HCT116 (cell line): Measurements from ENCODE around the gene IRAK2. TPM values are rescaled to one million over a fixed set of nuclear protein-coding genes. Genes with fewer than 3 reads are reported as not detected.

Experiments used
- ATAC-seq: fragments of 200-7000 bp; cut with Tn5 transposase; 2 replicates; pipeline ENCODE4 v1.9.1; 2020; ENCODE audit warnings: mild to moderate bottlenecking, moderate library complexity
- BruUV-seq: library from RNA; stranded (reverse); fragments of 400-500 nt; replicated peaks from 2 replicates; lab custom pipeline; 2021; lab: Mats Ljungman, UMichigan
- CTCF ChIA-PET: fragments of 300-600 bp; sonication (Branson Sonifier 250); formaldehyde crosslinking; loops from one replicate; lab custom pipeline; 2021; ENCODE audit warnings: antibody characterized with exemption; lab: Charles Lee
- POLR2A ChIA-PET: fragments of 300-600, 350-600 bp; sonication (Branson Sonifier 250); formaldehyde crosslinking; loops from one replicate; lab custom pipeline; 2021; ENCODE audit warnings: antibody characterized with exemption; lab: Charles Lee
- RAD21 ChIA-PET, 2 experiments: fragments of 300-600 bp; sonication (Branson Sonifier 250); formaldehyde crosslinking; loops; one replicate each; lab custom pipeline; 2023; ENCODE audit warnings: low total read pairs in 2 of 2; ENCODE audit not compliant: uncharacterized antibody in 2 of 2, unreplicated experiment in 2 of 2, low non-redundant PET in 1 of 2; lab: Charles Lee
- DNase-seq: peaks from one replicate; pipeline ENCODE4 v3.0.0-alpha.2; 2010; ENCODE audit warnings: low read depth, low spot score
- H2AFZ ChIP-seq: fragments of 200-600 bp; shearing (Covaris generic), sonication (generic); 2 replicates; pipeline ENCODE4 v1.6.1; 2017; ENCODE audit warnings: low read depth, mixed run types, mixed read lengths, antibody characterized with exemption, low read length; ENCODE audit not compliant: poor library complexity, severe bottlenecking
- H3K27ac ChIP-seq: 2 replicates; pipeline ENCODE4 v1.5.1; 2012; ENCODE audit warnings: low read depth, low read length
- H3K27me3 ChIP-seq: fragments of 200-600 bp; sonication (generic); 2 replicates; pipeline ENCODE4 v1.6.1; 2016; ENCODE audit warnings: mixed run types, low read length, mixed read lengths; ENCODE audit not compliant: insufficient read depth
- H3K36me3 ChIP-seq, 2 experiments: fragments of 200-500 bp in 1 of 2; fragments of 200-600 bp in 1 of 2; sonication (Bioruptor generic) in 1 of 2; sonication (generic) in 1 of 2; 2 replicates each; pipeline versions ENCODE4 v1.5.1 to v1.6.1; 2014 to 2016; ENCODE audit warnings: low read length in 2 of 2, inconsistent platforms in 1 of 2, mixed read lengths in 1 of 2, mixed run types in 1 of 2; ENCODE audit not compliant: insufficient read depth in 2 of 2, control insufficient read depth in 1 of 2
- H3K4me1 ChIP-seq, 2 experiments: fragments of 200-600 bp in 1 of 2; sonication (generic) in 1 of 2; 2 replicates each; pipeline versions ENCODE4 v1.5.1 to v1.6.1; 2012 to 2017; ENCODE audit warnings: low read length in 2 of 2, inconsistent platforms in 1 of 2, mild to moderate bottlenecking in 1 of 2, mixed read lengths in 1 of 2, mixed run types in 1 of 2, moderate library complexity in 1 of 2; ENCODE audit not compliant: insufficient read depth in 2 of 2, control insufficient read depth in 1 of 2
- H3K4me2 ChIP-seq: fragments of 200-600 bp; sonication (generic); 2 replicates; pipeline ENCODE4 v1.6.1; 2017; ENCODE audit warnings: mixed run types, low read length, mixed read lengths
- H3K4me3 ChIP-seq, 2 experiments: fragments of 200-600 bp in 1 of 2; sonication (generic) in 1 of 2; replicated peaks in 1 of 2; 2 replicates each; pipeline ENCODE4 v1.5.1; 2011 to 2016; ENCODE audit warnings: low read length in 2 of 2, control low read depth in 1 of 2, low read depth in 1 of 2, mild to moderate bottlenecking in 1 of 2, mixed read lengths in 1 of 2, mixed run types in 1 of 2
- H3K79me2 ChIP-seq: fragments of 200-600 bp; sonication (generic); 2 replicates; pipeline ENCODE4 v1.6.1; 2017; ENCODE audit warnings: mild to moderate bottlenecking, mixed run types, low read length, moderate library complexity, mixed read lengths; ENCODE audit not compliant: insufficient read depth
- H3K9ac ChIP-seq: fragments of 200-600 bp; sonication (generic); 2 replicates; pipeline ENCODE4 v1.6.1; 2016; ENCODE audit warnings: low read length, mixed read lengths
- H3K9me2 ChIP-seq: fragments of 200-600 bp; sonication (generic), shearing (Covaris generic); 2 replicates; pipeline ENCODE4 v1.6.1; 2017; ENCODE audit warnings: mixed run types, mild to moderate bottlenecking, moderate library complexity; ENCODE audit not compliant: insufficient read depth
- H3K9me3 ChIP-seq, 2 experiments: fragments of 200-500 bp in 1 of 2; fragments of 200-600 bp in 1 of 2; sonication (Bioruptor generic) in 1 of 2; sonication (generic) in 1 of 2; 2 replicates each; pipeline ENCODE4 v1.6.1; 2014 to 2017; ENCODE audit warnings: low read length in 2 of 2, mixed read lengths in 2 of 2, inconsistent platforms in 1 of 2, low read depth in 1 of 2, mild to moderate bottlenecking in 1 of 2, mixed run types in 1 of 2, moderate library complexity in 1 of 2; ENCODE audit not compliant: control insufficient read depth in 1 of 2, insufficient read depth in 1 of 2
- H4K20me1 ChIP-seq: fragments of 200-600 bp; sonication (generic), shearing (Covaris generic); 2 replicates; pipeline ENCODE4 v1.6.1; 2017; ENCODE audit warnings: mixed run types, mild to moderate bottlenecking, moderate library complexity; ENCODE audit not compliant: insufficient read depth
- CEBPB ChIP-seq: IDR thresholded peaks from 2 replicates; pipeline ENCODE4 v1.6.1; 2012; ENCODE audit warnings: low read depth
- EGR1 ChIP-seq: IDR thresholded peaks from 2 replicates; pipeline ENCODE4 v1.6.1; 2012; ENCODE audit warnings: low read depth
- FOSL1 ChIP-seq: IDR thresholded peaks from 2 replicates; pipeline ENCODE4 v1.6.1; 2012; ENCODE audit warnings: low read depth
- POLR2AphosphoS5 ChIP-seq: IDR thresholded peaks from 2 replicates; pipeline ENCODE4 v1.6.1; 2011; ENCODE audit warnings: mild to moderate bottlenecking, low read depth, low read length, moderate library complexity
- REST ChIP-seq: IDR thresholded peaks from 2 replicates; pipeline ENCODE4 v1.6.1; 2012; ENCODE audit warnings: low read depth
- SIN3A ChIP-seq: IDR thresholded peaks from 2 replicates; pipeline ENCODE4 v1.6.1; 2012; ENCODE audit warnings: low read depth
- SP1 ChIP-seq: IDR thresholded peaks from 2 replicates; pipeline ENCODE4 v1.6.1; 2012; ENCODE audit warnings: low read depth
- SRF ChIP-seq: IDR thresholded peaks from 2 replicates; pipeline ENCODE4 v1.6.1; 2012; ENCODE audit warnings: low read depth
- TCF7L2 ChIP-seq: IDR thresholded peaks from 2 replicates; pipeline ENCODE4 v1.7.0; 2011; ENCODE audit warnings: borderline replicate concordance, inconsistent platforms; ENCODE audit not compliant: insufficient read depth, insufficient read length; ENCODE audit errors: extremely low read depth
- YY1 ChIP-seq: IDR thresholded peaks from 2 replicates; pipeline ENCODE4 v1.6.1; 2011; ENCODE audit warnings: low read length, low read depth, moderate library complexity, mild to moderate bottlenecking; ENCODE audit not compliant: insufficient replicate concordance; ENCODE audit errors: extremely low read depth
- ZFX ChIP-seq: fragments of 450-650 bp; IDR thresholded peaks from 2 replicates; pipeline ENCODE4 v1.6.1; 2017
- intact Hi-C: fragments of 100-400 bp; cut with micrococcal nuclease; formaldehyde crosslinking; loops from 2 replicates; pipeline ENCODE4 v1.10.0; 2022
- total RNA-seq: library from RNA; stranded (reverse); gene quantifications from one replicate; pipeline ENCODE4 v1.2.1, GENCODE V29; 2021; ENCODE audit not compliant: unreplicated experiment
- TF ChIP-seq, protein P1 (sequence below): IDR thresholded peaks from 2 replicates; pipeline ENCODE4 v1.6.1; 2012
- TF ChIP-seq, protein P2 (sequence below): IDR thresholded peaks from 2 replicates; pipeline ENCODE4 v1.6.1; 2011; ENCODE audit warnings: mild to moderate bottlenecking, low read length, moderate library complexity; ENCODE audit not compliant: insufficient replicate concordance; ENCODE audit errors: extremely low read depth

Gene IRAK2
- total RNA-seq, 1 experiment from 2014 or later, result 3.6 TPM

DNA sequence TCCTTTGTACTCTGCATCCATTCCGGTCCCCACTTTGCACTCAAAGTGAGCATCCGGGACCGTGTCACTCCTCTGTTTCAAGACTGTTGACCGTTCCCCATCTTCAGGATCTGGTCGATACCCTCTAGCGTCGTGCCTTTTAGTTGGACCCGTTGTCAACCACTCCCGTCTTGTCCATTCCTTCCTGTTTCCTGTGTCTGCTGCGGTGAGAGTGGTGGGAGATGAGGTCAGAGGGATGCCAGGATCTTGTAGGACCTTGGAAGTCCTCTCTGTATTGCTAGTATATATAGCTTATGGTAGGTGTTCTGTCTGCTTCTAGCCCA lies 48.6 kb upstream of the IRAK2 start:
- BruUV-seq, result no TSS peak
- Histone ChIP-seq H3K79me2 (peaks cover 56% of the 10 kb centered on the region), H4K20me1 (peaks cover 6% of the 10 kb centered on the region; the same call in 1 of the 2 replicates), H3K4me2 (peak overlapping the region; percentile 87)
- TF ChIP-seq SP1 (no peak), SIN3A (0 out of 2 replicates have a peak, but pooled peaks have one; percentile 2)
- TF ChIP-seq, all 23 proteins: peak for 1
- H2AFZ ChIP-seq, result no peak overlapping the region
- H3K36me3 ChIP-seq, result peaks cover 4 to 12% of the 10 kb centered on the region in 2 experiments; a peak in 3 of 4 replicates
- H3K9ac ChIP-seq, result peak overlapping the region; percentile 82
- intact Hi-C loops, result loop anchor here (10.0 kb wide), 1 partner anchor 109 kb away; no protein-coding TSS in a partner anchor
- ChIA-PET CTCF (no interaction called here), RAD21 (no interaction called here), POLR2A (no interaction called here)
- ATAC-seq, result peak; percentile 25
- no peaks in the 10 kb centered on the region for H3K9me3 ChIP-seq
- peak overlapping the region; percentile 76 to 91 for H3K4me3 ChIP-seq
- no peaks in the 10 kb centered on the region for H3K27me3 ChIP-seq
- DNase-seq, result no peak
- no peaks in the 10 kb centered on the region for H3K9me2 ChIP-seq
- H3K4me1 ChIP-seq, result peaks cover 8 to 17% of the 10 kb centered on the region in 2 experiments
- peak overlapping the region; percentile 28 for H3K27ac ChIP-seq

GRCh38 chr3:10116928-10117327 lies 47.8 kb upstream of the IRAK2 start:
- RAD21 ChIA-PET, result no interaction called here
- Histone ChIP-seq H3K27ac (no peak overlapping the region), H3K9me2 (no peaks in the 10 kb centered on the region), H4K20me1 (peaks cover 6% of the 10 kb centered on the region; the same call in 1 of the 2 replicates), H3K4me1 (peaks cover 8 to 17% of the 10 kb centered on the region in 2 experiments), H3K4me3 (peak overlapping the region in 1 of 2 experiments; percentile 91), H3K36me3 (peaks cover 8 to 12% of the 10 kb centered on the region in 2 experiments; a peak in 3 of 4 replicates), H3K79me2 (peaks cover 64% of the 10 kb centered on the region), H3K27me3 (no peaks in the 10 kb centered on the region), H3K9me3 (no peaks in the 10 kb centered on the region), H3K9ac (peak overlapping the region; percentile 82), H3K4me2 (peak overlapping the region; percentile 87), H2AFZ (no peak overlapping the region)
- no peak for DNase-seq
- CTCF ChIA-PET, result no interaction called here
- no peak for ATAC-seq
- POLR2A ChIA-PET, result no interaction called here
- TF ChIP-seq EGR1 (no peak), SP1 (no peak), REST (no peak), SIN3A (no peak), YY1 (no peak), SRF (no peak), TCF7L2 (no peak), ZFX (no peak), FOSL1 (no peak), POLR2AphosphoS5 (no peak), CEBPB (no peak)
- TF ChIP-seq, protein P1, sequence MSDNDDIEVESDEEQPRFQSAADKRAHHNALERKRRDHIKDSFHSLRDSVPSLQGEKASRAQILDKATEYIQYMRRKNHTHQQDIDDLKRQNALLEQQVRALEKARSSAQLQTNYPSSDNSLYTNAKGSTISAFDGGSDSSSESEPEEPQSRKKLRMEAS, result no peak
- TF ChIP-seq, protein P2, sequence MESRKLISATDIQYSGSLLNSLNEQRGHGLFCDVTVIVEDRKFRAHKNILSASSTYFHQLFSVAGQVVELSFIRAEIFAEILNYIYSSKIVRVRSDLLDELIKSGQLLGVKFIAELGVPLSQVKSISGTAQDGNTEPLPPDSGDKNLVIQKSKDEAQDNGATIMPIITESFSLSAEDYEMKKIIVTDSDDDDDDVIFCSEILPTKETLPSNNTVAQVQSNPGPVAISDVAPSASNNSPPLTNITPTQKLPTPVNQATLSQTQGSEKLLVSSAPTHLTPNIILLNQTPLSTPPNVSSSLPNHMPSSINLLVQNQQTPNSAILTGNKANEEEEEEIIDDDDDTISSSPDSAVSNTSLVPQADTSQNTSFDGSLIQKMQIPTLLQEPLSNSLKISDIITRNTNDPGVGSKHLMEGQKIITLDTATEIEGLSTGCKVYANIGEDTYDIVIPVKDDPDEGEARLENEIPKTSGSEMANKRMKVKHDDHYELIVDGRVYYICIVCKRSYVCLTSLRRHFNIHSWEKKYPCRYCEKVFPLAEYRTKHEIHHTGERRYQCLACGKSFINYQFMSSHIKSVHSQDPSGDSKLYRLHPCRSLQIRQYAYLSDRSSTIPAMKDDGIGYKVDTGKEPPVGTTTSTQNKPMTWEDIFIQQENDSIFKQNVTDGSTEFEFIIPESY, result no peak
- intact Hi-C loops, result loop anchor here (10.0 kb wide), 1 partner anchor 108 kb away; no protein-coding TSS in a partner anchor
- BruUV-seq, result no TSS peak
